Parathyroid adenoma (tissue), 2 donors: Measurements from ENCODE around the gene GSK3A.

Experiments
- H2AFZ ChIP-seq: fragments of 300-600 bp; sonication (generic); one replicate; pipeline ENCODE4 v1.7.0; 2017; ENCODE audit warnings: antibody characterized with exemption, mild to moderate bottlenecking
- H3K27ac ChIP-seq: fragments of 300-600 bp; sonication (generic); one replicate; pipeline ENCODE4 v1.7.0; 2017
- H3K27me3 ChIP-seq: fragments of 300-600 bp; sonication (generic); one replicate; pipeline ENCODE4 v1.7.0; 2017; ENCODE audit warnings: low read length; ENCODE audit not compliant: control insufficient read depth, insufficient read depth
- H3K36me3 ChIP-seq: fragments of 300-600 bp; sonication (generic); one replicate; pipeline ENCODE4 v1.7.0; 2017; ENCODE audit warnings: low read length; ENCODE audit not compliant: control insufficient read depth, insufficient read depth
- H3K4me1 ChIP-seq: fragments of 300-600 bp; sonication (generic); one replicate; pipeline ENCODE4 v1.7.0; 2017; ENCODE audit warnings: control low read depth
- H3K4me2 ChIP-seq: fragments of 300-600 bp; sonication (generic); one replicate; pipeline ENCODE4 v1.7.0; 2017; ENCODE audit warnings: low read length
- H3K4me3 ChIP-seq: fragments of 300-600 bp; sonication (generic); one replicate; pipeline ENCODE4 v1.7.0; 2017; ENCODE audit warnings: low read depth, low read length
- H3K79me2 ChIP-seq: fragments of 300-600 bp; sonication (generic); one replicate; pipeline ENCODE4 v1.7.0; 2017; ENCODE audit warnings: control low read depth
- H3K9ac ChIP-seq: fragments of 300-600 bp; sonication (generic); one replicate; pipeline ENCODE4 v1.7.0; 2017; ENCODE audit warnings: mild to moderate bottlenecking
- H3K9me3 ChIP-seq: fragments of 300-600 bp; sonication (generic); one replicate; pipeline ENCODE4 v1.7.0; 2017; ENCODE audit warnings: low read length; ENCODE audit not compliant: control insufficient read depth
- CTCF ChIP-seq: fragments of 300-600 bp; sonication (generic); IDR thresholded peaks from one replicate; pipeline ENCODE4 v1.7.0; 2017; ENCODE audit warnings: antibody characterized with exemption, mild to moderate bottlenecking
- donor health status: primary hyperparathyroidism.

Gene GSK3A

GRCh38 chr19:42289556-42290041 lies 47.2 kb upstream of the GSK3A start:
- H3K79me2 ChIP-seq = no peaks in the 10 kb centered on the region
- H2AFZ ChIP-seq = no peak overlapping the region
- H3K9me3 ChIP-seq = no peaks in the 10 kb centered on the region
- no peak overlapping the region for H3K4me3 ChIP-seq
- H3K4me1 ChIP-seq = peaks cover 19% of the 10 kb centered on the region
- no peaks in the 10 kb centered on the region for H3K27me3 ChIP-seq
- H3K4me2 ChIP-seq = no peak overlapping the region
- TF ChIP-seq CTCF = no peak
- H3K9ac ChIP-seq = no peak overlapping the region
- no peaks in the 10 kb centered on the region for H3K36me3 ChIP-seq
- H3K27ac ChIP-seq = no peak overlapping the region

DNA sequence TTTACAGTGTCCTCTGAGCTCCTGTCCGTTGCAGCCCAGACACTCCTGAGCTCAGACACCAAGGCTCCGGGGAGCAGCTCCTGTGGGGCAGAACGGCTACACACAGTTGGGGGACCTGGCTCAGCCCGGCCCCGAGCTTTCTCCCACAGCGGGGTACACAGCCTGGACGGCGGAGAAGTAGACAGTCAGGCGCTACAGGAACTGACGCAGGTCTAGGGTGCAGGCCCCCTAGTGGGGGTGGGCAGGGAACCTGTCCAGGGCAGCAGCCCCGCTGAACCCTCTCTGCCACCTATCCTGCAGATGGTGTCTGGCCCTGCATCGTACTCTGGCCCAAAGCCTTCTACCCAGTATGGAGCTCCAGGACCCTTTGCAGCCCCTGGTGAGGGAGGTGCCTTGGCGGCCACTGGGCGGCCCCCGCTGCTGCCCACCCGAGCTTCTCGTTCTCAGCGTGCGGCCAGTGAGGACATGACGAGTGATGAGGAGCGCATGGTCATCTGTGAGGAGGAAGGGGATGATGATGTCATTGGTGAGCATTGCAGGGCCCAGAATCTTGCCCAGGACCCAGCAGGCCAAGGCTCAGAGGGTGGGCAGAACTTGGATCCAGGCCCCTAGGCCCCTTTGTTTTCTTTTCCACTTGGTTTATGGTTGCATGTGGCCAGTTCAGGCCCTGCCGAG lies 46.6 kb upstream of the GSK3A start:
- Histone ChIP-seq H3K36me3 (no peaks in the 10 kb centered on the region), H3K4me1 (peaks cover 20% of the 10 kb centered on the region), H3K9me3 (no peaks in the 10 kb centered on the region), H3K79me2 (no peaks in the 10 kb centered on the region), H3K4me2 (no peak overlapping the region), H2AFZ (no peak overlapping the region), H3K4me3 (no peak overlapping the region), H3K27ac (no peak overlapping the region), H3K27me3 (no peaks in the 10 kb centered on the region), H3K9ac (no peak overlapping the region)
- no peak for TF ChIP-seq CTCF

- Histone ChIP-seq H3K4me2 (no peak overlapping the region), H3K9ac (no peak overlapping the region), H3K4me3 (no peak overlapping the region), H3K79me2 (no peaks in the 10 kb centered on the region), H3K27me3 (no peaks in the 10 kb centered on the region), H3K36me3 (no peaks in the 10 kb centered on the region), H2AFZ (no peak overlapping the region), H3K4me1 (peaks cover 20% of the 10 kb centered on the region), H3K9me3 (no peaks in the 10 kb centered on the region), H3K27ac (no peak overlapping the region)
- TF ChIP-seq CTCF = no peak
Measured at GRCh38 chr19:42288387-42288786, 46.0 kb upstream of the GSK3A start.

- Histone ChIP-seq H3K36me3 (no peaks in the 10 kb centered on the region), H3K4me1 (peaks cover 25% of the 10 kb centered on the region)
- TF ChIP-seq CTCF = no peak
Measured at GRCh38 chr19:42287827-42288107, 45.4 kb upstream of the GSK3A start.

More at GRCh38 chr19:42287827-42288107, 45.4 kb upstream of the GSK3A start:
- H3K4me2 ChIP-seq = no peak overlapping the region
- H3K27me3 ChIP-seq = no peaks in the 10 kb centered on the region
- no peak overlapping the region for H2AFZ ChIP-seq
- H3K4me3 ChIP-seq = no peak overlapping the region
- H3K9ac ChIP-seq = no peak overlapping the region
- H3K27ac ChIP-seq = no peak overlapping the region
- no peaks in the 10 kb centered on the region for H3K79me2 ChIP-seq
- H3K9me3 ChIP-seq = no peaks in the 10 kb centered on the region
